HUES64 (cell line): ENCODE data around the gene MAGEB16. TPM values are rescaled to one million over a fixed set of nuclear protein-coding genes. Genes with fewer than 3 reads are reported as not detected.

Experiments
- H3K27ac ChIP-seq: 2 replicates; pipeline ENCODE4 v1.7.0; 2013; ENCODE audit warnings: low read depth, low read length, inconsistent platforms
- H3K27me3 ChIP-seq: 2 replicates; pipeline ENCODE4 v1.6.1; 2013; ENCODE audit warnings: mild to moderate bottlenecking, low read length; ENCODE audit not compliant: insufficient read depth
- H3K36me3 ChIP-seq: 2 replicates; pipeline ENCODE4 v1.6.1; 2013; ENCODE audit warnings: mild to moderate bottlenecking, low read length; ENCODE audit not compliant: insufficient read depth
- H3K4me1 ChIP-seq: 2 replicates; pipeline ENCODE4 v1.6.1; 2013; ENCODE audit warnings: mild to moderate bottlenecking, low read length, moderate library complexity; ENCODE audit not compliant: insufficient read depth
- H3K4me3 ChIP-seq: 2 replicates; pipeline ENCODE4 v1.5.1; 2013; ENCODE audit warnings: mild to moderate bottlenecking, low read length, moderate library complexity
- H3K9ac ChIP-seq: 2 replicates; pipeline ENCODE4 v1.6.1; 2013; ENCODE audit warnings: mild to moderate bottlenecking, low read depth, low read length
- H3K9me3 ChIP-seq: 2 replicates; pipeline ENCODE4 v1.6.1; 2013; ENCODE audit warnings: low read depth, low read length; ENCODE audit not compliant: insufficient read depth
- WGBS: fragments of 150-250, 120-280 bp; methylation state at CpG from one replicate; pipeline ENCODE4 v1.1.7; 2013; ENCODE audit warnings: missing lambda C conversion rate; 5-methylcytosine and 5-hydroxymethylcytosine counted together
- polyA plus RNA-seq, 2 experiments: library from polyadenylated mRNA; stranded (reverse); fragments of 50-300 nt; gene quantifications; one replicate each; pipeline ENCODE4 v1.2.3, GENCODE V29; 2013

Gene MAGEB16
- polyA plus RNA-seq (2013, experiment 1 of 2): not detected
- polyA plus RNA-seq (2013, experiment 2 of 2): not detected

- no peak within 1 kb of the TSS for H3K4me3 ChIP-seq
- WGBS: 96% methylated on average over 15 of the region's 15 CpGs
- H3K4me1 ChIP-seq: no peaks in the 10 kb centered on the region
These were observed at the start of gene MAGEB16 for GRCh38 chrX:35798042-35798441. Gene MAGEB16 (plus strand): TSS chrX:35798342. CDS start chrX:35802197, 3,855 bp downstream.

GRCh38 chrX:35773958-35774564 lies 24.1 kb upstream of the MAGEB16 start:
- no peak overlapping the region for H3K9ac ChIP-seq
- H3K27ac ChIP-seq: no peak overlapping the region
- H3K27me3 ChIP-seq: no peaks in the 10 kb centered on the region
- H3K4me3 ChIP-seq: no peak overlapping the region
- no peaks in the 10 kb centered on the region for H3K4me1 ChIP-seq
- H3K9me3 ChIP-seq: no peaks in the 10 kb centered on the region
- no CpG with 5 or more reads among the region's 1 CpG for WGBS
- no peaks in the 10 kb centered on the region for H3K36me3 ChIP-seq

More at GRCh38 chrX:35798042-35798441, at the start of gene MAGEB16:
- no peaks in the 10 kb centered on the region for H3K27me3 ChIP-seq
- no peaks in the 10 kb centered on the region for H3K9me3 ChIP-seq
- H3K27ac ChIP-seq: no peak within 1 kb of the TSS
- H3K36me3 ChIP-seq: no peaks in the 10 kb centered on the region
- H3K9ac ChIP-seq: no peak within 1 kb of the TSS

- Histone ChIP-seq H3K27ac (no peak overlapping the region), H3K4me1 (no peaks in the 10 kb centered on the region), H3K4me3 (no peak overlapping the region), H3K36me3 (no peaks in the 10 kb centered on the region), H3K9me3 (no peaks in the 10 kb centered on the region), H3K9ac (no peak overlapping the region), H3K27me3 (no peaks in the 10 kb centered on the region)
- 95% methylated on average over 6 of the region's 6 CpGs for WGBS
These were observed 13.1 kb upstream of the MAGEB16 start for GRCh38 chrX:35785075-35785474.

GRCh38 chrX:35786271-35786670 lies 11.9 kb upstream of the MAGEB16 start:
- Histone ChIP-seq H3K27ac (no peak overlapping the region), H3K27me3 (no peaks in the 10 kb centered on the region), H3K36me3 (no peaks in the 10 kb centered on the region), H3K4me3 (no peak overlapping the region), H3K9me3 (no peaks in the 10 kb centered on the region), H3K9ac (no peak overlapping the region), H3K4me1 (no peaks in the 10 kb centered on the region)
- 98% methylated on average over 2 of the region's 2 CpGs for WGBS

GRCh38 chrX:35787867-35788266 lies 10.3 kb upstream of the MAGEB16 start:
- WGBS: 75% methylated on average over 1 of the region's 2 CpGs
- Histone ChIP-seq H3K27me3 (no peaks in the 10 kb centered on the region), H3K9ac (no peak overlapping the region), H3K27ac (no peak overlapping the region), H3K36me3 (no peaks in the 10 kb centered on the region), H3K4me3 (no peak overlapping the region), H3K9me3 (no peaks in the 10 kb centered on the region), H3K4me1 (no peaks in the 10 kb centered on the region)

- H3K36me3 ChIP-seq: no peaks in the 10 kb centered on the region
- no peak overlapping the region for H3K9ac ChIP-seq
- no peak overlapping the region for H3K27ac ChIP-seq
- H3K9me3 ChIP-seq: no peaks in the 10 kb centered on the region
- WGBS: 94% methylated on average over 5 of the region's 5 CpGs
- no peak overlapping the region for H3K4me3 ChIP-seq
- H3K4me1 ChIP-seq: no peaks in the 10 kb centered on the region
- H3K27me3 ChIP-seq: no peaks in the 10 kb centered on the region
These were observed 2.3 kb downstream of the MAGEB16 start for GRCh38 chrX:35800474-35800873.

GRCh38 chrX:35809781-35810180 lies 11.6 kb downstream of the MAGEB16 start:
- H3K4me1 ChIP-seq: no peaks in the 10 kb centered on the region
- 50% methylated on average over 2 of the region's 4 CpGs for WGBS
- no peak overlapping the region for H3K9ac ChIP-seq
- H3K9me3 ChIP-seq: no peaks in the 10 kb centered on the region
- no peak overlapping the region for H3K27ac ChIP-seq
- no peaks in the 10 kb centered on the region for H3K36me3 ChIP-seq
- H3K4me3 ChIP-seq: no peak overlapping the region
- H3K27me3 ChIP-seq: no peaks in the 10 kb centered on the region

GRCh38 chrX:35819241-35819640 lies 21.1 kb downstream of the MAGEB16 start:
- no peaks in the 10 kb centered on the region for H3K9me3 ChIP-seq
- 99% methylated on average over 4 of the region's 4 CpGs for WGBS
- H3K36me3 ChIP-seq: no peaks in the 10 kb centered on the region
- no peaks in the 10 kb centered on the region for H3K4me1 ChIP-seq
- H3K9ac ChIP-seq: no peak overlapping the region
- H3K27me3 ChIP-seq: no peaks in the 10 kb centered on the region
- H3K27ac ChIP-seq: no peak overlapping the region
- no peak overlapping the region for H3K4me3 ChIP-seq

GRCh38 chrX:35826503-35826902 lies 28.4 kb downstream of the MAGEB16 start:
- Histone ChIP-seq H3K4me1 (no peaks in the 10 kb centered on the region; the same call in 1 of the 2 replicates), H3K27ac (no peak overlapping the region), H3K9me3 (no peaks in the 10 kb centered on the region), H3K4me3 (no peak overlapping the region), H3K27me3 (no peaks in the 10 kb centered on the region), H3K9ac (no peak overlapping the region), H3K36me3 (no peaks in the 10 kb centered on the region)
- 100% methylated on average over 1 of the region's 1 CpG for WGBS

- Histone ChIP-seq H3K27ac (no peak overlapping the region), H3K36me3 (no peaks in the 10 kb centered on the region), H3K4me3 (no peak overlapping the region), H3K9ac (no peak overlapping the region), H3K9me3 (no peaks in the 10 kb centered on the region), H3K27me3 (no peaks in the 10 kb centered on the region), H3K4me1 (no peaks in the 10 kb centered on the region; the same call in 1 of the 2 replicates)
- WGBS: 100% methylated on average over 1 of the region's 3 CpGs
These were observed 31.4 kb downstream of the MAGEB16 start for GRCh38 chrX:35829501-35829900.

- H3K9ac ChIP-seq: no peak overlapping the region
- H3K27ac ChIP-seq: no peak overlapping the region
- H3K4me3 ChIP-seq: no peak overlapping the region
- H3K27me3 ChIP-seq: no peaks in the 10 kb centered on the region
- no peaks in the 10 kb centered on the region for H3K9me3 ChIP-seq
- 91% methylated on average over 1 of the region's 2 CpGs for WGBS
- no peaks in the 10 kb centered on the region for H3K4me1 ChIP-seq
- H3K36me3 ChIP-seq: no peaks in the 10 kb centered on the region
These were observed 43.7 kb downstream of the MAGEB16 start for GRCh38 chrX:35841872-35842271.

GRCh38 chrX:35842674-35843073 lies 44.5 kb downstream of the MAGEB16 start:
- Histone ChIP-seq H3K27ac (no peak overlapping the region), H3K9ac (no peak overlapping the region), H3K36me3 (no peaks in the 10 kb centered on the region), H3K27me3 (no peaks in the 10 kb centered on the region), H3K4me1 (no peaks in the 10 kb centered on the region), H3K9me3 (no peaks in the 10 kb centered on the region), H3K4me3 (no peak overlapping the region)
- WGBS: 45% methylated on average over 1 of the region's 3 CpGs
